AML-193 (cell line): Measurements from ENCODE around the gene SLC9C2.
"Not testable (repeated sequence)": the region's sequence is repeated elsewhere in the genome, so short reads cannot be mapped to it uniquely, and the experiment has no call there.

Source experiments
- DNase-seq, 2 experiments: peaks; one replicate each; lab custom pipeline; 2025; lab: John Stamatoyannopoulos, UW

SLC9C2 gene

DNA sequence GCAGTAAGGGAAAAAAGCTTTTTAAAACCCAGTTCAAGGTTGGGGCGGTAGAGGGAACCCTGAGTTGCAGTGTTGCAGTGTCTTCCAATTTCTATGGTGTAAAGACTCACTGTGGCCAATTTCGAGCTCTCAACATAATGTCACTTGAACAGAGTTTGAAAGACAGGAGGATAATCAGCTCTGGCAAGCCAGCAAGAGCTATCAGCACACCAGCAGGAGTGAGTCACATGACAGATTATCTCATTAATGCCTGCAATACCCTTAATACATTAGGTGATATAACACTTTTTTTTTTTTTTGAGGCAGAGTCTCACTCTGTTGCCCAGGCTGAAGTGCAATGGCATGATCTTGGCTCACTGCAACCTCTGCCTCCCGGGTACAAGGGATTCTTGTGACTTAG lies 22.8 kb downstream of the SLC9C2 start:
- no peak for DNase-seq

DNA sequence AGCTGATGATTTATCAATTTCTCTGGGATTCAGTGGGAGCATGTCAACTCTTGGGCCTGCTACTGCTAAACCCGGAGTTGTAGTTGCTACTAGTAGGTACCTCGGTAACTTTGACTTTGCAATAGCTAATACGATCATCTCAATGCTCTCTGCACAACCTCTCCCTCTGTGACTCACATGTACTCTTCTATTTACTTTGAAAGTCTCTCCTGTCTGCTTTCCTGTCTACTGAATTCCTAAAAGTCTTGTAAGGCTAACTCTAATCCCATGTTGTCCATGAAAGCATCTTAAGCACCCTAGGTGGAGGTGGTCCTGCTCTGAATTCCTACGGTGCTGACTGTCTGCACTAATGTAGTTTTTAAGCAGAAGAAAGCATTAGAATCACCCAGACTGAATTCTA lies 29.3 kb downstream of the SLC9C2 start:
- DNase-seq: no peak

- no peak for DNase-seq
These were observed 30.5 kb downstream of the SLC9C2 start for GRCh38 chr1:173572201-173572873.

GRCh38 chr1:173570370-173571007 lies 32.4 kb downstream of the SLC9C2 start:
- DNase-seq: no peak

DNA sequence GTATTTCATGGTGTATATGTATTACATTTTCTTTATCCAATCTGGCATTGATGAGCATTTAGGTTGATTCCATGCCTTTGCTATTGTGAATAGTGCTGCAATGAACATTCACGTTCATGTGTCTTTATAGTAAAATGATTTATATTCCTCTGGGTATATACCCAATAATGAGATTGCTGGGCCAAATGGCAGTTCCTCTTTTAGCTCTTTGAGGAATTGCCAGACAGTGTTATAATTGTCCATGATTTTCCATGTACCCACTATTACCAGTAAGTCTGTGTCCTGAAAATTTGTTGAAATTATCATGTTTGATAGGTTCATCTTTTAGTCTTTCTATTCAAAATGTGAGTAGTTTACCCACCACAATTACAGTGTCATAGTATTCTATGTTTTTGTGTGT lies 34.4 kb downstream of the SLC9C2 start:
- no peak for DNase-seq

DNA sequence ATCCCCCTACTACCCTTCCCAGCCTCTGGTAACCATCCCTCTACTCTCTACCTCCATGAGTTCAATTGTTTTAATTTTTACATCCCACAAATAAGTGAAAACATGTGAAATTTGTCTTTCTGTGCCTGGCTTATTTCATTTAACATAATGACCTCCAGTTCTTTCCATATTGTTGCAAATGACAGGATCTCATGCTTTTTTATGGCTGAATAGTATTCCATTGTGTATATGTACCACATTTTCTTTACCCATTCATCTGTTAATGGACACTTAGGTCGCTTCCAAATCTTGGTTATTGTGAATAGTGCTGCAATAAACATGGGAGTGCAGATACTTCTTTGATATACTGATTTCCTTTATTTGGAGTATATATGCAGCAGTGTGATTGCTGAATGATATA lies 39.0 kb downstream of the SLC9C2 start:
- DNase-seq: not testable (repeated sequence)

- no peak for DNase-seq
These were observed 40.1 kb downstream of the SLC9C2 start for GRCh38 chr1:173562813-173563212.

GRCh38 chr1:173561263-173561662 lies 41.6 kb downstream of the SLC9C2 start:
- DNase-seq: no peak

- DNase-seq: no peak
These were observed 42.5 kb downstream of the SLC9C2 start for GRCh38 chr1:173560285-173560880.

DNA sequence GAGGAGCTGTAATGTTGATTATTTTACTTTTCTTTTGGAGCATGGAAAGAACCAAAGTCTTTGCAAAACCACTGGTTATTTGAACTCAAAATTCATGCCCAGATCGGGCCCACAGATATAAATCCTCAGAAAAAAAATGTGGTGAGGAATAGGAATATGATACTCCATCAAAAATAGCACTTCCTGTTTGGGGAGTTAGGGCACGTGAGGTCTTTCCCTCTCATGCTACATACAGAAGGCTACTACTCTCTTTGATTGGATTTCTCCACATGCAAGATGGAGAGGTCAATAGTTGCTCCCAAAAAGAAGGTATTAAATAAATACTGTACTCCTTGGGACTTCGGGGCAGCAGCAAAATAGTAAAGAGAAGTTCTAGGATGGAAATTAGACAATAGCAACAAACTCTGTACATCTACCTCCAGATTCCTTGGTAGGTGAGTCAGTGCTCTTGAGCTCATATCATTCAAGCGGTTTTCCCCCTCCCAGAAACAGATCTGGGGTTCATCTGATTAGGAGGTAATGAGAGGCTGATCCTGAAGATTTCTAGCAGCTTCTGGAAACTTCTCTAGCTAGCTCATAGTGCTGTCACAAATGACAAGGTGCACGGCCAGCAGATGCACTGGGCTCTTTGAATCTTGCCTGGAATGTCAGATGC lies 47.1 kb downstream of the SLC9C2 start:
- no peak for DNase-seq

GRCh38 chr1:173554541-173555250 lies 48.2 kb downstream of the SLC9C2 start:
- no peak for DNase-seq

- no peak for DNase-seq
These were observed 48.8 kb downstream of the SLC9C2 start for GRCh38 chr1:173554089-173554488.

DNA sequence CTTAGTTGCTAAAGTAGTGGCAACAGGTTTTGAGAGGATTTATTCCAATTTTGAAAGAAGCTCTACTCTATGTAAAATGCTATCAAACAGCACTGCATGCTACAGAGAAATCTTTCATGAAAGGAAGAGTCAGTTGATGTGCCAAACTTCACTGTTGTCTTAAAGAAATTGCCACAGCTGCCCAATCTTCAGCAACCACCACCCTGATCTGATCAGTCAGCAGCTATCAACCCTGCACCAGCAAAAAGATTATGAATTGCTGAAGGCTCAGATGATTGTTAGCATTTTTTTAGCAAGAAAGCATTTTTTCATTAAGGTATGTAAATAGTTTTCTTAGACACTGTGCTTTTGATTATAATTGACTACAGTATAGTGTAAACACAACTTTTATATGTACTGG lies 49.6 kb downstream of the SLC9C2 start:
- no peak for DNase-seq

DNA sequence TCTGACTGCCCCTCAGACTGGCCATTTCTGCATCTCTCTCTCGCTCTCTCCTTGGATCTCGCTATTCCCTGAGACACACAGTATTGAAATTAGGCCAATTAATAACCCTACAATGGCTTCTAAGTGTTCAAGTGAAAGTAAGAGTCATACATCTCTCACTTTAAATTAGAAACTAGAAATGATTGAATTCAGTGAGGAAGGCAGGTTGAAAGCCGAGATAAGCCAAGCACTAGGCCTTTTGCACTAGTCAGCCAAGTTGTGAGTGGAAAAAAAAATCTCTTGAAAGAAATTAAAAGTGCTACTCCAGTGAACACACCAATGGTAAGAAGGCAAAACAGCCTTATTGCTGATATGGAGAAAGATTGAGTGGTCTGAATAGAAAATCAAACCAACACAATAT lies 51.2 kb downstream of the SLC9C2 start:
- DNase-seq: no peak

GRCh38 chr1:173549813-173550212 lies 53.1 kb downstream of the SLC9C2 start:
- DNase-seq: no peak

DNA sequence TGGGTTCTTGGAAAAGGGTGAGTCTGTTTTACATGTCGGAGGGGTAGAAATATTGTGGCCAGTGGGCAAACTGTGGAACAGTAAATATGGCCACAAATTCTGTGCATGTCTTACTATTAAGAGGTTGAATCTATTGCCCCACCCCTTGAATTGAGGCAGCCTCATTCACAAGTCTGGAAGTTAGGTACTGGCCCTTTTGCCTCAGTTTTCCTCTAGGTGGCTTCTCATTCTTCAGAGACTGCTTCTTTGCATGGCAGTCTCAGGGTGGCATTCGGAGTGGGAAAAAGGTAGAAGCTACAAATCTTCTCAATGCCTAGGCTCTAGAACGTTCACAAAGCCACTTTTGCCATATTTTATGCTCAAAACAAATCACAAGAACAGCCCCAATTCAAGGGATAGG lies 57.2 kb downstream of the SLC9C2 start:
- DNase-seq: no peak

DNA sequence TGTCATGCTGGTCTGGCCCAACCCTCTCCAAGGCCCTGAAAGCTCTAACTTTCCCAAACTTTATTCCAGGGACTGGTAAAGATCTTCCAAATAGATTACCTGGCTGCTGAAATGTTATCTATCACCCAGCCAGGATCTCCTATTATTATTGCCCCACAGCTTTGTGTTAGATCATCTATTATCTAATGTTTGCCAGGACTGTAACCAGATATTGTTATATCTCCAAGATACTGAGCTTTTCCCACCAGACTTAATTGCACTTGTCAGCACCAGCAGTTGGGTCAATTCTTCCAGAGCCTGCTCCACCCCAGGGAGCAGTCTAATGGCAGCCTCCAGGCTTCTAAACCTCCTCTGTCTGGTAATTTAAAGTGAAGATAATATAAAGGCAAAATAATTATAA lies 66.6 kb downstream of the SLC9C2 start:
- no peak for DNase-seq

DNA sequence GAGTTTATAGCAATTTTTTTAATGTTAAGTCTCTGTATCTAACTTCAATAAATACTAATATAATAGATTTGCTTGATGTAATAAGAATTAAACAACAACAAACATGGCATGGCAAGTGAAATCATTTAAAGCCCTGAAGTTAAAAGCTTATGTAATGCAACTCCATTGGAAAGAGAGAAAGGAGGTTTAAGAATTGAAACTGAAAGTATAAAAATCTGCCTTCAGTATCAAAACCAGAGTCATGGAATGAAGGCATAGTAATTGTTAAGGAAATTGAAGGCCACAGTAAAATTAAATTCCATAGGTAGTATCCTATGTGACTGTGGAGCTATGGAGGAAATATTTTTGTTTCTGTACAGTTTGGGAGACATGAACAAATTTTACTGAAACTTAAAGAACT lies 70.6 kb downstream of the SLC9C2 start:
- peak in 1 of 2 experiments; percentile 3 for DNase-seq

DNA sequence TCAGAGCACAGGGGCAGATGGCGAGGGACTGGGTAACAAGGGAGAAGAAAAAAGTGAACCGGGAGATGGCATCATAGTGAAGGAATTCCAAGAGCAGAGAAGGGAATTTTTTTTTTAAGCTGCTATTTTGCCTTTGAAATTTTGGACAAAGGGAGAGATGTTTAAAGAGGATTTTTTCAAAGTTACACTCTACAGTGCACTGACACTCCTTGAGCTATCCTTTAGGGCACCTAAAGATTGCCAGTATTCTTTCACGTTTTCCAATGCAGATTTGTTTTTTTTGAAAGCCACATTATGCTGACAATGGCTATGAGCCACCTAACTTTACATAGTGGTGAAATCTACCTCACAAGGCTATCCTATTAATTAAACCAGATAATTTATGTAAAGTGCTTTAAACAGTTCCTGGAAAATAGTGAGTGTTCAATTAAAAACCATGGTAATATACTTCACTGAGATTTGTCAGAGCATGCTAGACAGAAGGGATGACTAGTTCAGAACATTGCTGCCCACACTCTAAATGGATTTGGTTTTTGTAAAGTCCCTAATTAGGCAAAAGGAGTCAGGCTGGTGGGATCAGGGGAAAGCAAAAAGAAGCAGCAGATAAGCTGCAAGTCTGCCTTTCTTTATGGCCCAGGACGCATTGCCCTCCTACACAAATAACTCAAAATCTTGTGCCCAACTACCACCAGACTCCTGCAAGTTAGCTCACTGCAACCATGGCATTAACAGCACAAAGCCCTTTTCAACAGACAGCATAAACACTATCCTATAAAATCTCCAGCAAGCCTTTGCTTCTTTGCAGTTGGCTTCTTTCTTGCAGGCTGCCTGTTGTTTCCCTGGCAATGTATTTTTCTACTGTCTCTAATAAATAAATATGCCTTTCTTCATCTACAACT lies 71.8 kb downstream of the SLC9C2 start:
- DNase-seq: no peak

DNA sequence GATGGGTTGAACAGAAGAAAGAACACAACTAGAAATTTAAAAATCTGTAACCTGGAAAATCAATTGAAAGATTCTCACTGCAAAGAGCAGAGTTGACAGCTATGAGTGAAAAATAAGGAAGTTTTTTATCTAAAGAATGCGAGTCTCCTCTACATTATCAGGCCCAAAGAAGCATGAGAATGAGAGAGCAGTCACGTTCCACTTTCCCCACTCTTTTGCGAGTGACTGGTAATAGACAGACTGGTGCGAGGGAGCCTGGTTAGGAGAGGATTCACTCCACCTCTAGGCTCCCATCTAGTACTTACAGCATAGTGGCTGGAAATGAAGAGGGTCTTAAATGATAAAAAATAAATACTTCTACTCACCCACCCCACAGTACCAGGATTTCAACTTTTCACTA lies 73.8 kb downstream of the SLC9C2 start:
- no peak for DNase-seq

DNA sequence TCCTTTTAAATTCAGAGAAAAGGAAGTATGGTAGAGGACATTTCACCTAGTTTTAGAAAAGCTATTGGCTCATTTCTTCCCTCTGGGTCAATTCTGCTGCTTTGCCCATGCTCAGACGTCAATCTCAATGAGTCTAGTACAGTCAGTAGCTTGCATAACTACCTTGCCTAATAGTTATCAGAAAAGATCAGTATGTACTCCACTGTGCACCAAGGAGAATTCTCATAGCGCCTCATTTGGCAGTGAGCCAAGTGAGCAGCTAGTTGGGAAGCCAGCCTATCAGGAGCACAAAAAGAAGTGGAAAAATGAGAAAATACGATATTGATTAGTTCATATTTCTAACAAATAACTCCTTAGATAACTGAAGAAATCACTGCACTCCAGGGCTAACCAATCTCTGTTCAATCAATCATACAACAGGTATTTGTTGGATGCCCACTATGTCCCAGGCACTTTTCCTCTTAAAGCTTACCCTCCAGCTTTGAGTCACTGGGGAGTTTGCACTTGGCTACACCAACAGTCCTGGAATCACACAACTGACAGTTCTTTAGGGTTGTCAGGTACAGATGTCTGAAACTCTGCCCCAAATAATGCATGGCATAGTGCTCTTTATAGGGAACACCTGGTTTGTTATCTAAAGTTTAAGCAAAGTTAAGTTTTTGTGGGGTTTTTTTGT lies 75.6 kb downstream of the SLC9C2 start:
- DNase-seq: no peak
